ENCODE data around the gene MARCHF3. TPM values are rescaled to one million over a fixed set of nuclear protein-coding genes. Genes with fewer than 3 reads are reported as not detected.
A peak's percentile ranks its signal among the peaks of the same experiment; 100 is the strongest.

The MARCHF3 gene
- total and polyA plus RNA-seq, 10 donors: 2.3 to 14.8 (median 10.9) TPM

- DNase-seq: no peak
- TF ChIP-seq POLR2A (IDR thresholded peaks at IDR 0.05) (no peak), CTCF (IDR thresholded peaks at IDR 0.05 in 8 of 11, conservative IDR thresholded peaks at IDR 0.05 in 3 of 11) (no peak), POLR2AphosphoS5 (IDR thresholded peaks at IDR 0.05) (no peak)
- H3K9me3 ChIP-seq: no peaks in the 10 kb centered on the region
- 19 to 35% (median 27%) methylated on average over 3 of the region's 3 CpGs for WGBS, 5 donors
- peaks cover 0 to 70% (median 15%) of the 10 kb centered on the region in 6 donors for H3K4me1 ChIP-seq
- H3K27me3 ChIP-seq (replicated peaks in 1 of 7): no peaks in the 10 kb centered on the region
- intact Hi-C loops (cut with DNase I; ENCODE audit: low total_unique reads): no loop called here
- H3K36me3 ChIP-seq: no peaks in the 10 kb centered on the region
- peak overlapping the region; percentile 15 to 69 (median 54) for H3K27ac ChIP-seq
- H3K4me3 ChIP-seq: peak overlapping the region in 2 of 8 donors; percentile 7 to 37
These were observed 42.3 kb downstream of the MARCHF3 start for GRCh38 chr5:126988021-126988569.

DNA sequence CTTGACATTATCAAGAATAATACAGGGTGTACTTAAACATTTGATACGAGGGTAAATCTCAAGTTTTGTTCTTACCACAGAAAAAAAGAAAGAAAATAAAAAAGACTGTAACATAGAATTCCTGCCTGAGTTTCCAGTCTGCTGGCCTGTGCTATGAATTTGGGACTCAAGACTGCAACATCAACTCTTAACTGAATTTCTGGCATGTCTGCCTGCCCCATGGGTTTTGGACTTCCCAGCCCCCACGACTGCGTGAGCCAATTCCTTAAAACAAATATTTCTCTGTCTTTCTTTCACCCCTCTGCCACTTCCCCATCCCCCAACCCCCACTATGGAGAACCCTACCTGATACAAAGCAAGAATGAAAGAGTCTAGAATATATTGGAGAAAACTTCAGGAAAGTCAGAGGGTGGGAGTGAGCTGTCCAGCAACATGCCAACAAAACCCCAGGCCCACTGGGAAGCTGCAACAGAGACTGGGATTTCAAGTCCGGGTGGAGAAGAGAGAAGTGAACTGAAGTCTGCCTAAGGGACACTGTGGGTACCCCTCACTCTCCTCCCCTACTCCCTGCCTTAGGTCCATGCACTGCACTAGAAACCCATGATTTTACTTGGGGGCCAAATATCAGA is 43.0 kb downstream of the MARCHF3 start:
- no peak for DNase-seq
- Histone ChIP-seq H3K9me3 (no peaks in the 10 kb centered on the region), H3K4me1 (peaks cover 0 to 73% (median 15%) of the 10 kb centered on the region in 6 donors), H3K27ac (peak overlapping the region; percentile 15 to 69 (median 54)), H3K4me3 (peak overlapping the region in 1 of 8 donors; percentile 37), H3K27me3 (replicated peaks in 1 of 7) (no peaks in the 10 kb centered on the region), H3K36me3 (no peaks in the 10 kb centered on the region)
- intact Hi-C loops (cut with DNase I; ENCODE audit: low total_unique reads): no loop called here
- 59 to 75% (median 72%) methylated on average over 4 of the region's 4 CpGs for WGBS, 5 donors
- TF ChIP-seq POLR2A (IDR thresholded peaks at IDR 0.05) (no peak), CTCF (IDR thresholded peaks at IDR 0.05 in 8 of 11, conservative IDR thresholded peaks at IDR 0.05 in 3 of 11) (no peak), POLR2AphosphoS5 (IDR thresholded peaks at IDR 0.05) (no peak)

- DNase-seq: no peak
- Histone ChIP-seq H3K4me3 (no peak overlapping the region), H3K4me1 (peaks cover 0 to 74% (median 15%) of the 10 kb centered on the region in 6 donors), H3K36me3 (no peaks in the 10 kb centered on the region), H3K9me3 (no peaks in the 10 kb centered on the region), H3K27ac (no peak overlapping the region), H3K27me3 (replicated peaks in 1 of 7) (no peaks in the 10 kb centered on the region)
- no peak for TF ChIP-seq POLR2AphosphoS5 (IDR thresholded peaks at IDR 0.05)
- no peak for TF ChIP-seq CTCF (IDR thresholded peaks at IDR 0.05 in 8 of 11, conservative IDR thresholded peaks at IDR 0.05 in 3 of 11)
- TF ChIP-seq POLR2A (IDR thresholded peaks at IDR 0.05): no peak
- WGBS, 5 donors: 66 to 89% (median 81%) methylated on average over 2 of the region's 2 CpGs
- intact Hi-C loops (cut with DNase I; ENCODE audit: low total_unique reads): no loop called here
These were observed 45.7 kb downstream of the MARCHF3 start for GRCh38 chr5:126984632-126985031.

DNA sequence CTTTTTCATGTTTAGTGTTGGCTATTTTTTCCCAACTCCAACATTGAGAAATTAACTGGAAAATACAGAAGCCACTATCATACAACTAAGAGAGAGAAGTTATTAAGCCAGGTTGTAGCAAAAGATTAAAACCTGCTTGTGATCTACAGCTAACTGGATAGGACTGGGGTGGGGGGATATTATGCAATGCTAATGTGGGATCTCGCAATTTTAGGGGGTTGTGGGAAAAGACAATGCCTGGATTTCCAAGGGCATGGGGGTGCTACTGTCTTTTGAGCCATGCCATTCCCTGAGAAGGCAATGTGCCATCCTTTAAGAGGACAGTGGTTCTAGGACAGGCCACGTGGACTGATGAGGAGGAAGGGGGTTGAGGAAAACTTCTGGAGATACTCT is 46.5 kb downstream of the MARCHF3 start:
- no peak for TF ChIP-seq CTCF (IDR thresholded peaks at IDR 0.05 in 8 of 11, conservative IDR thresholded peaks at IDR 0.05 in 3 of 11)
- TF ChIP-seq POLR2A (IDR thresholded peaks at IDR 0.05): no peak
- no peak for TF ChIP-seq POLR2AphosphoS5 (IDR thresholded peaks at IDR 0.05)
- H3K9me3 ChIP-seq: no peaks in the 10 kb centered on the region
- intact Hi-C loops (cut with DNase I; ENCODE audit: low total_unique reads): no loop called here
- no peaks in the 10 kb centered on the region for H3K36me3 ChIP-seq
- peaks cover 0 to 74% (median 11%) of the 10 kb centered on the region in 6 donors for H3K4me1 ChIP-seq
- no peaks in the 10 kb centered on the region for H3K27me3 ChIP-seq (replicated peaks in 1 of 7)
- H3K4me3 ChIP-seq: no peak overlapping the region
- no peak overlapping the region for H3K27ac ChIP-seq
- DNase-seq: no peak
- WGBS, 5 donors: 72 to 89% (median 83%) methylated on average over 2 of the region's 2 CpGs

Data from spleen (tissue), 11 donors.